Activated T-cell treated with anti-CD3 and anti-CD28 coated beads, Interleukin-2, amount 50 U/mL, for 24 hours (primary cell): ENCODE data around the gene SLC38A3.
"Not testable (repeated sequence)": the region's sequence is repeated elsewhere in the genome, so short reads cannot be mapped to it uniquely, and the experiment has no call there.

Experiments
- DNase-seq: peaks from one replicate; pipeline ENCODE4 v3.0.0-alpha.2; 2020
- H3K27ac Mint-ChIP-seq: 2 replicates; pipeline ENCODE4 v1.8.0; 2020; ENCODE audit warnings: mild to moderate bottlenecking, mixed read lengths
- H3K27me3 Mint-ChIP-seq: 2 replicates; pipeline ENCODE4 v1.8.0; 2020; ENCODE audit warnings: mixed read lengths
- H3K36me3 Mint-ChIP-seq: 2 replicates; pipeline ENCODE4 v1.8.0; 2020; ENCODE audit warnings: low read depth, mixed read lengths
- H3K4me1 Mint-ChIP-seq: 2 replicates; pipeline ENCODE4 v1.8.0; 2020; ENCODE audit warnings: low read depth, mixed read lengths
- H3K4me3 Mint-ChIP-seq: 2 replicates; pipeline ENCODE4 v1.8.0; 2020; ENCODE audit warnings: mild to moderate bottlenecking, moderate library complexity, mixed read lengths
- H3K9me3 Mint-ChIP-seq: 2 replicates; pipeline ENCODE4 v1.8.0; 2020; ENCODE audit warnings: mixed read lengths

The SLC38A3 gene

GRCh38 chr3:50221051-50221410, 16.0 kb downstream of the SLC38A3 start:
- Mint-ChIP-seq H3K27ac (no peak overlapping the region), H3K36me3 (no peaks in the 10 kb centered on the region), H3K27me3 (no peaks in the 10 kb centered on the region), H3K9me3 (no peaks in the 10 kb centered on the region), H3K4me1 (peaks cover 6% of the 10 kb centered on the region), H3K4me3 (no peak overlapping the region)
- DNase-seq = no peak

GRCh38 chr3:50221411-50222168, 16.5 kb downstream of the SLC38A3 start:
- Mint-ChIP-seq H3K9me3 (no peaks in the 10 kb centered on the region), H3K4me3 (no peak overlapping the region), H3K36me3 (no peaks in the 10 kb centered on the region), H3K27me3 (no peaks in the 10 kb centered on the region), H3K27ac (no peak overlapping the region), H3K4me1 (peaks cover 11% of the 10 kb centered on the region)
- no peak for DNase-seq

GRCh38 chr3:50222169-50222528, 17.1 kb downstream of the SLC38A3 start:
- no peaks in the 10 kb centered on the region for H3K9me3 Mint-ChIP-seq
- DNase-seq = no peak
- no peak overlapping the region for H3K27ac Mint-ChIP-seq
- peaks cover 2% of the 10 kb centered on the region for H3K36me3 Mint-ChIP-seq
- no peaks in the 10 kb centered on the region for H3K27me3 Mint-ChIP-seq
- H3K4me1 Mint-ChIP-seq = peaks cover 17% of the 10 kb centered on the region
- H3K4me3 Mint-ChIP-seq = no peak overlapping the region

- peaks cover 5% of the 10 kb centered on the region for H3K36me3 Mint-ChIP-seq
- peaks cover 27% of the 10 kb centered on the region for H3K4me1 Mint-ChIP-seq
- H3K9me3 Mint-ChIP-seq = no peaks in the 10 kb centered on the region
- H3K27me3 Mint-ChIP-seq = no peaks in the 10 kb centered on the region
- no peak overlapping the region for H3K27ac Mint-ChIP-seq
- no peak for DNase-seq
- no peak overlapping the region for H3K4me3 Mint-ChIP-seq
Measured at GRCh38 chr3:50224639-50225038, 19.6 kb downstream of the SLC38A3 start.

GRCh38 chr3:50226888-50227389, 21.9 kb downstream of the SLC38A3 start:
- Mint-ChIP-seq H3K4me3 (peak overlapping the region; percentile 90), H3K36me3 (peaks cover 5% of the 10 kb centered on the region), H3K27ac (peak overlapping the region; percentile 95), H3K9me3 (no peaks in the 10 kb centered on the region), H3K4me1 (peaks cover 27% of the 10 kb centered on the region), H3K27me3 (no peaks in the 10 kb centered on the region)
- DNase-seq = no peak

GRCh38 chr3:50227390-50228183, 22.5 kb downstream of the SLC38A3 start:
- DNase-seq = peak; percentile 94
- Mint-ChIP-seq H3K4me1 (peaks cover 27% of the 10 kb centered on the region), H3K36me3 (peaks cover 5% of the 10 kb centered on the region), H3K27ac (peak overlapping the region; percentile 95), H3K4me3 (peak overlapping the region; percentile 90), H3K9me3 (no peaks in the 10 kb centered on the region), H3K27me3 (no peaks in the 10 kb centered on the region)

GRCh38 chr3:50228184-50228763, 23.2 kb downstream of the SLC38A3 start:
- H3K9me3 Mint-ChIP-seq, H3K36me3 Mint-ChIP-seq, H3K27me3 Mint-ChIP-seq, DNase-seq: not testable (repeated sequence)
- H3K27ac Mint-ChIP-seq = peak overlapping the region; percentile 93
- peak overlapping the region; percentile 90 for H3K4me3 Mint-ChIP-seq
- H3K4me1 Mint-ChIP-seq = peaks cover 27% of the 10 kb centered on the region

- no peaks in the 10 kb centered on the region for H3K27me3 Mint-ChIP-seq
- no peak overlapping the region for H3K4me3 Mint-ChIP-seq
- no peak overlapping the region for H3K27ac Mint-ChIP-seq
- peaks cover 5% of the 10 kb centered on the region for H3K36me3 Mint-ChIP-seq
- no peaks in the 10 kb centered on the region for H3K9me3 Mint-ChIP-seq
- peaks cover 29% of the 10 kb centered on the region for H3K4me1 Mint-ChIP-seq
- no peak for DNase-seq
Measured at GRCh38 chr3:50229490-50229889, 24.4 kb downstream of the SLC38A3 start.

GRCh38 chr3:50230104-50230793, 25.2 kb downstream of the SLC38A3 start:
- no peak overlapping the region for H3K27ac Mint-ChIP-seq

GRCh38 chr3:50230794-50231125, 25.7 kb downstream of the SLC38A3 start:
- DNase-seq = no peak
- Mint-ChIP-seq H3K36me3 (peaks cover 7% of the 10 kb centered on the region), H3K9me3 (no peaks in the 10 kb centered on the region), H3K4me3 (no peak overlapping the region), H3K4me1 (peaks cover 34% of the 10 kb centered on the region), H3K27ac (no peak overlapping the region), H3K27me3 (no peaks in the 10 kb centered on the region)

More at GRCh38 chr3:50230104-50230793, 25.2 kb downstream of the SLC38A3 start:
- Mint-ChIP-seq H3K4me1 (peaks cover 33% of the 10 kb centered on the region), H3K36me3 (peaks cover 5% of the 10 kb centered on the region), H3K9me3 (no peaks in the 10 kb centered on the region), H3K27me3 (no peaks in the 10 kb centered on the region), H3K4me3 (no peak overlapping the region)
- no peak for DNase-seq

- Mint-ChIP-seq H3K27me3 (no peaks in the 10 kb centered on the region), H3K36me3 (peaks cover 11% of the 10 kb centered on the region), H3K4me1 (peaks cover 26% of the 10 kb centered on the region), H3K9me3 (no peaks in the 10 kb centered on the region), H3K4me3 (no peak overlapping the region), H3K27ac (no peak overlapping the region)
- DNase-seq = no peak
Measured at GRCh38 chr3:50231581-50231980, 26.5 kb downstream of the SLC38A3 start.

GRCh38 chr3:50232303-50232702, 27.2 kb downstream of the SLC38A3 start:
- Mint-ChIP-seq H3K27ac (no peak overlapping the region), H3K27me3 (no peaks in the 10 kb centered on the region), H3K9me3 (no peaks in the 10 kb centered on the region), H3K36me3 (peaks cover 17% of the 10 kb centered on the region), H3K4me1 (peaks cover 21% of the 10 kb centered on the region), H3K4me3 (no peak overlapping the region)
- DNase-seq = no peak

- H3K4me1 Mint-ChIP-seq = peaks cover 18% of the 10 kb centered on the region
- H3K27ac Mint-ChIP-seq = no peak overlapping the region
- H3K4me3 Mint-ChIP-seq = no peak overlapping the region
- no peak for DNase-seq
- H3K27me3 Mint-ChIP-seq = no peaks in the 10 kb centered on the region
- peaks cover 22% of the 10 kb centered on the region for H3K36me3 Mint-ChIP-seq
- no peaks in the 10 kb centered on the region for H3K9me3 Mint-ChIP-seq
Measured at GRCh38 chr3:50233176-50233575, 28.1 kb downstream of the SLC38A3 start.

- Mint-ChIP-seq H3K27me3 (no peaks in the 10 kb centered on the region), H3K9me3 (no peaks in the 10 kb centered on the region), H3K36me3 (peaks cover 45% of the 10 kb centered on the region), H3K27ac (peak within 1 kb of the TSS; percentile 98), H3K4me1 (peaks cover 36% of the 10 kb centered on the region), H3K4me3 (peak within 1 kb of the TSS; percentile 98)
- peak; percentile 99 for DNase-seq
Measured at GRCh38 chr3:50235716-50236483, 30.8 kb downstream of the SLC38A3 start, which contains the start of gene GNAI2. GNAI2 (plus strand) TSS chr3:50236204; CDS start chr3:50236336, 132 bp downstream.
